GM23338 (cell line): Measurements from ENCODE around the gene SERBP1.

ENCODE experiments used
- CREB1 ChIP-seq: fragments of 250-450 bp; sonication (Bioruptor Pico); IDR thresholded peaks from 2 replicates; pipeline ENCODE4 v1.5.0; 2020; ENCODE audit warnings: low read depth, mild to moderate bottlenecking, moderate library complexity
- EZH2 ChIP-seq: fragments of 200-600 bp; sonication (generic); IDR thresholded peaks from one replicate; pipeline ENCODE4 v1.8.0; 2017; ENCODE audit warnings: antibody characterized with exemption, mild to moderate bottlenecking, low read depth; ENCODE audit not compliant: unreplicated experiment
- EZH2phosphoT487 ChIP-seq: fragments of 200-600 bp; sonication (generic); IDR thresholded peaks from one replicate; pipeline ENCODE4 v1.8.1; 2018; ENCODE audit warnings: antibody characterized with exemption; ENCODE audit not compliant: unreplicated experiment
- JUNB ChIP-seq: IDR thresholded peaks from one replicate; pipeline ENCODE4 v1.6.1; 2016; ENCODE audit warnings: antibody characterized with exemption; ENCODE audit not compliant: unreplicated experiment
- NANOG ChIP-seq: IDR thresholded peaks from 2 replicates; pipeline ENCODE4 v1.6.1; 2016; ENCODE audit warnings: antibody characterized with exemption, borderline replicate concordance
- POLR2AphosphoS5 ChIP-seq: IDR thresholded peaks from 2 replicates; pipeline ENCODE4 v1.6.1; 2016; ENCODE audit warnings: antibody characterized with exemption, low read depth
- STAT1 ChIP-seq: IDR thresholded peaks from one replicate; pipeline ENCODE4 v1.6.1; 2016; ENCODE audit warnings: antibody characterized with exemption; ENCODE audit not compliant: unreplicated experiment
- ZNF331 ChIP-seq: fragments of 250-450 bp; sonication (Bioruptor Pico); IDR thresholded peaks from 2 replicates; pipeline ENCODE4 v1.5.0; 2020; ENCODE audit warnings: low read depth, mild to moderate bottlenecking, moderate library complexity
- TF ChIP-seq, protein P1 (sequence below), 2 experiments: fragments of 200-600 bp in 1 of 2; sonication (generic) in 1 of 2; conservative IDR thresholded peaks; 2 replicates each; pipeline versions ENCODE4 v1.5.1 to v1.6.1; 2016 to 2017; ENCODE audit warnings: antibody characterized with exemption in 2 of 2, low read depth in 2 of 2, mild to moderate bottlenecking in 2 of 2, moderate library complexity in 1 of 2
- TF ChIP-seq, protein P2 (sequence below): IDR thresholded peaks from one replicate; pipeline ENCODE4 v1.6.1; 2018; ENCODE audit warnings: antibody characterized with exemption; ENCODE audit not compliant: unreplicated experiment
- TF ChIP-seq, protein P3 (sequence below): IDR thresholded peaks from 2 replicates; pipeline ENCODE4 v1.6.1; 2016; ENCODE audit warnings: antibody characterized with exemption

DNA sequence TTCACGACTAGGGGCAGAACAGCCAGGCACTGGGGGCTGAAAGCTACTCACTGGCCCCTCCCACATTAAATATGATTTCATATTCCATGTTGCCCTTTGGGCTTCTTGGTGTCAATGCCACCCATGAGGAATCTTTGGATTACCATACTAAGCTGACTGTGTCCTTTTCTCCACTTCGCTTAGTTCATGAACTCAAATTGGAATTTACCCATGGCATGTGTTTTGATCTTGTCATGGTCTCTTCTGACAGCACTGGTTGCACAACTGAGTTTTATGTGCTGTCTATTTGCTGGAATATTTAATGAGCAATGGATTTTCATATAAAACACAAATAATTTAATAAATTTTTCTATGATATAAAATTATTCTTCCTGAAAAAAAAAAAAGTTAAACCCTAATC is 59.2 kb downstream of the SERBP1 start:
- TF ChIP-seq, protein P1, sequence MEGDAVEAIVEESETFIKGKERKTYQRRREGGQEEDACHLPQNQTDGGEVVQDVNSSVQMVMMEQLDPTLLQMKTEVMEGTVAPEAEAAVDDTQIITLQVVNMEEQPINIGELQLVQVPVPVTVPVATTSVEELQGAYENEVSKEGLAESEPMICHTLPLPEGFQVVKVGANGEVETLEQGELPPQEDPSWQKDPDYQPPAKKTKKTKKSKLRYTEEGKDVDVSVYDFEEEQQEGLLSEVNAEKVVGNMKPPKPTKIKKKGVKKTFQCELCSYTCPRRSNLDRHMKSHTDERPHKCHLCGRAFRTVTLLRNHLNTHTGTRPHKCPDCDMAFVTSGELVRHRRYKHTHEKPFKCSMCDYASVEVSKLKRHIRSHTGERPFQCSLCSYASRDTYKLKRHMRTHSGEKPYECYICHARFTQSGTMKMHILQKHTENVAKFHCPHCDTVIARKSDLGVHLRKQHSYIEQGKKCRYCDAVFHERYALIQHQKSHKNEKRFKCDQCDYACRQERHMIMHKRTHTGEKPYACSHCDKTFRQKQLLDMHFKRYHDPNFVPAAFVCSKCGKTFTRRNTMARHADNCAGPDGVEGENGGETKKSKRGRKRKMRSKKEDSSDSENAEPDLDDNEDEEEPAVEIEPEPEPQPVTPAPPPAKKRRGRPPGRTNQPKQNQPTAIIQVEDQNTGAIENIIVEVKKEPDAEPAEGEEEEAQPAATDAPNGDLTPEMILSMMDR (conservative IDR thresholded peaks at IDR 0.05; ENCODE audit: low read depth in 2 of 2), result no peak
- TF ChIP-seq JUNB (no peak), EZH2 (no peak), CREB1 (CRISPR knock-in tag) (no peak), EZH2phosphoT487 (no peak), POLR2AphosphoS5 (no peak), ZNF331 (CRISPR knock-in tag) (no peak), NANOG (no peak), STAT1 (no peak)
- TF ChIP-seq, protein P2, sequence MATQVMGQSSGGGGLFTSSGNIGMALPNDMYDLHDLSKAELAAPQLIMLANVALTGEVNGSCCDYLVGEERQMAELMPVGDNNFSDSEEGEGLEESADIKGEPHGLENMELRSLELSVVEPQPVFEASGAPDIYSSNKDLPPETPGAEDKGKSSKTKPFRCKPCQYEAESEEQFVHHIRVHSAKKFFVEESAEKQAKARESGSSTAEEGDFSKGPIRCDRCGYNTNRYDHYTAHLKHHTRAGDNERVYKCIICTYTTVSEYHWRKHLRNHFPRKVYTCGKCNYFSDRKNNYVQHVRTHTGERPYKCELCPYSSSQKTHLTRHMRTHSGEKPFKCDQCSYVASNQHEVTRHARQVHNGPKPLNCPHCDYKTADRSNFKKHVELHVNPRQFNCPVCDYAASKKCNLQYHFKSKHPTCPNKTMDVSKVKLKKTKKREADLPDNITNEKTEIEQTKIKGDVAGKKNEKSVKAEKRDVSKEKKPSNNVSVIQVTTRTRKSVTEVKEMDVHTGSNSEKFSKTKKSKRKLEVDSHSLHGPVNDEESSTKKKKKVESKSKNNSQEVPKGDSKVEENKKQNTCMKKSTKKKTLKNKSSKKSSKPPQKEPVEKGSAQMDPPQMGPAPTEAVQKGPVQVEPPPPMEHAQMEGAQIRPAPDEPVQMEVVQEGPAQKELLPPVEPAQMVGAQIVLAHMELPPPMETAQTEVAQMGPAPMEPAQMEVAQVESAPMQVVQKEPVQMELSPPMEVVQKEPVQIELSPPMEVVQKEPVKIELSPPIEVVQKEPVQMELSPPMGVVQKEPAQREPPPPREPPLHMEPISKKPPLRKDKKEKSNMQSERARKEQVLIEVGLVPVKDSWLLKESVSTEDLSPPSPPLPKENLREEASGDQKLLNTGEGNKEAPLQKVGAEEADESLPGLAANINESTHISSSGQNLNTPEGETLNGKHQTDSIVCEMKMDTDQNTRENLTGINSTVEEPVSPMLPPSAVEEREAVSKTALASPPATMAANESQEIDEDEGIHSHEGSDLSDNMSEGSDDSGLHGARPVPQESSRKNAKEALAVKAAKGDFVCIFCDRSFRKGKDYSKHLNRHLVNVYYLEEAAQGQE, result no peak
- TF ChIP-seq, protein P3, sequence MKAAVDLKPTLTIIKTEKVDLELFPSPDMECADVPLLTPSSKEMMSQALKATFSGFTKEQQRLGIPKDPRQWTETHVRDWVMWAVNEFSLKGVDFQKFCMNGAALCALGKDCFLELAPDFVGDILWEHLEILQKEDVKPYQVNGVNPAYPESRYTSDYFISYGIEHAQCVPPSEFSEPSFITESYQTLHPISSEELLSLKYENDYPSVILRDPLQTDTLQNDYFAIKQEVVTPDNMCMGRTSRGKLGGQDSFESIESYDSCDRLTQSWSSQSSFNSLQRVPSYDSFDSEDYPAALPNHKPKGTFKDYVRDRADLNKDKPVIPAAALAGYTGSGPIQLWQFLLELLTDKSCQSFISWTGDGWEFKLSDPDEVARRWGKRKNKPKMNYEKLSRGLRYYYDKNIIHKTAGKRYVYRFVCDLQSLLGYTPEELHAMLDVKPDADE, result no peak
